GM18502 (cell line): ENCODE measurements around the gene GAS2.
A peak's percentile ranks its signal among the peaks of the same experiment; 100 is the strongest.

Experiments used
- ATAC-seq: cut with Tn5 transposase; IDR thresholded peaks from one replicate; pipeline ENCODE4 v1.9.1; 2021; ENCODE audit warnings: mild to moderate bottlenecking; ENCODE audit not compliant: unreplicated experiment, poor library complexity

Gene GAS2

GRCh38 chr11:22720457-22720856, 54.0 kb downstream of the GAS2 start:
- no peak for ATAC-seq

DNA sequence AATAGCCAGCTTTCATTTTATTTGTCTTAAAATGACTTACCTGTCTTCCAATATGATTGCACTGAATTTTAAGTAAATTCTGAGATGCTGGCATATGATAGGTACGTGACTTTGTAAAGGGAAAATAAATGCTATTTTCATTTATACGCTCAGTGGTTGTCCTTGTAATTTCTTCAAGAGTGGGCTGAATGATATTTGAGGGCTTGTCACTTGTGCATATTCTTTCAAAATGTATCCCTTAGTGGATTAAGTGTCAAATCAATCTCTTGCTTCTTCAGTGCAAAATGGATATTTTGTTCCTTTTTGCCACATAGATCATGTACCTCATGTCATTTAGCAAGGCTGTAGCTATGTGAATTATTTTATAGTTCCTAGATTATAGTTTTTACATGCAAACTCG, 56.9 kb downstream of the GAS2 start:
- ATAC-seq = no peak

DNA sequence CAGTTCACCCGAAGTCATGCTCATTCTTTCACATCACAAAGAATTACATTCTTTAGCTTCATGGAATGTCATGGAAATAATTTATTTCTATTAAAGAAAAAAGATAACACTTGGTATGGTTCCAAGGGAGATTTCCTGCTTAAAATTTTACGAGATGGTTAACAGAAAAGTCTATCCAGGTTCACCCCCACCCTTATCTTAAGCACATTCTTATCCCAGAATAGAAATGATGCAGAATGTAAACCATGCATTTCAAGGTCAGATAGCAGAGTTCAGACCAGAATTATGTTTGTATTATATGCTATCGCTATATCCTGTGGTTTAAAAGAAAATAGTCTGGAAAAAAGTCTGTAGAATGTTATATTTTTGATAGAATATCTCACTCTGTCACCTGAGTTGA, 58.7 kb downstream of the GAS2 start:
- no peak for ATAC-seq

DNA sequence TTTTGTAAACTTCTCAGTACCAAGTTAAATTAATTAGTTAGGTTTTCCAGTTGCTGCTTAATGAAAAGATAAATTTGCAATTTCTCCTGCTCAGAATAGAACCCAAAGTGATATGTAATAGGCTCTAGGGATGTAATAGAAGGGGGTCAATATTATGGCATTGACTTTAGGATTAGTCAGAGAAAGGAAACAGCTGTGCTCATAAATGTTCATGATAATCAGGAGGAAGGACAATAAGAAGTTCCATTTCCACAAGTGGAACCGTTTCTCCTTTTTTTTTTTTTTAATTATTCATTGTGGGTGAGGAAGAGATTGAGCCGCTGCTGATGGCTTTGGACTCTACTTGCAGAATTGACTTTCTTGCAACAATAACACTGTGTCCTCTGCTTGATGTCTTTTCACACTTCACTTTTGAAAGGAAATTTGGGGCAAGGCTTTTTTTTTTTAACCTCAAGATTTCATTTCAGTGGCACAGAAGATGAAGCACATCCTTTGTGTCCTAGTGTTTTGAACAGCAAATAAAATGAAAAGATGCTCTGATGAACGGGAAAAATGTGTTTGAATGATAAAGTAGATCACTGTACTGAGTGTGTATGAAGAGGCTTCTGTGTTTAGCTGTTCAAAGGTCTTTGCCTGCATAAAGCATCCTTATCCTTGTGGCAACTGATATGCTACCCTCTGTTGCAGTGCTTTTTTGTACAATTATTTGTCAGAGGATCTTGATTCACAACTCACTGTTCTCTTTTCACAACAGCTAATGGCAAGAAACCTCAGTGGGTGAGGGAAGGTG, 62.4 kb downstream of the GAS2 start:
- no peak for ATAC-seq

- ATAC-seq = no peak
Observed at GRCh38 chr11:22730319-22730718, 63.9 kb downstream of the GAS2 start.

GRCh38 chr11:22732588-22732987, 66.2 kb downstream of the GAS2 start:
- ATAC-seq = no peak

- no peak for ATAC-seq
Observed at GRCh38 chr11:22733475-22734248, 67.3 kb downstream of the GAS2 start.

- ATAC-seq = no peak
Observed at GRCh38 chr11:22734628-22735345, 68.4 kb downstream of the GAS2 start.

DNA sequence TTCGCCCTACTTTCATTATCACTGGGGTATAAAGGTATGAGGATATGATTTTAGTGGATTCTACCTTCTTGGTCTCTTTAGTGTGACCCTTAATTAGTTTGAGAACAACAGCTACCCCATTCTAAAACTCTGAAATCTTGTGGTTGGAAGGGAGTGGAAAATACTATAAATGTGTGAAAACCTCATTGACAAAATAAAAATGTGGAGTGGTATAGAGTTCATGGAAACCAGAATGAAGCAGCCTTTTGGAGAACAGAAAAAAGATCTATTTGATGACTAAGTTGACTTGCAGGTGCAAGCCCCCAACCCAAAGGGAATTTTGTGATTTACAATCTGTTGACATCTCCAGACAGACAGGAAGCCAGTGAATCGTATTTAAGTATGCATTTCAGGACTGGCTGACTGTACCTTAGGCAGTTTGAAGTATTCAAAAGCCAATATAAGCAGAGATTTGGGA, 75.8 kb downstream of the GAS2 start:
- ATAC-seq = no peak

DNA sequence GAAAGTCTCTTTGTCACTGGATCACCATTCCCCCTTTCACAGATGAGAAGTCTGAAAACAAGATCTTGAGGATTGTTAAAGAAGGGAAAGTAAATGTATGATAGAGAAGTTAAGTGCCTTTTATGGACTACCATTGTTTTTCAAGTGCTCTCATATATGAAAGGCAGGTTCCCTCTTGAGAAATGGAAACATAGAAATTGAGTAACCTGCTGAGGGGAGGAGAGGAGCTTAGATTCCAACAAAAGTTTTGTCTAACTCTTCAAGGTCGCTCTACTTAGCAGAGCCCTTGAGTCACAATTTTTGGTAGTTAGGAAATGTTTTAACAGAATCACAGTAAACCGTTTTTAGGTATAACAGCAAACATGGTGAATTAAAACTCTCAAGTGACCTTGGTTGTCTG, 83.1 kb downstream of the GAS2 start:
- ATAC-seq = no peak

- ATAC-seq = peak; percentile 65
Observed at GRCh38 chr11:22752908-22753310, 86.5 kb downstream of the GAS2 start.

GRCh38 chr11:22753416-22753815, 87.0 kb downstream of the GAS2 start:
- ATAC-seq = no peak

- ATAC-seq = no peak
Observed at GRCh38 chr11:22761066-22761465, 94.7 kb downstream of the GAS2 start.

DNA sequence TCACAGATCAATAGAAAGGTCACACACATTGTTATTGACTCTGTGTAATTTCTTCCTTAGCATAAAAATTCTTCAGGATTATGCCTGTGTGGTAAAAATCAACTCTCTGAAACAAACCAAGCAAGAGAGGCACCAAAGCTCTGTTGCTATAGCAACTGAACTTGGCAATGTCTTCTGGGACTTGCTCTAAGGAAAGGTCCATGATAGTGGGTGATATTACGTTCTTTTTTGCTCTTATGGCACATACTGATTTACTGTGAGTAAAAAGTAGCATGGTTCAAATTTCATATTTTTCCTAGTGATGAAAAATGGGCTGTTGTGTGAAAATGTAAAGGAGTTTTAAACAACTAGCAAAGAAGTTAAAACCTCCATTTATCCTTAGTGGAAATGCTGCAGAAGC, 96.8 kb downstream of the GAS2 start:
- no peak for ATAC-seq

DNA sequence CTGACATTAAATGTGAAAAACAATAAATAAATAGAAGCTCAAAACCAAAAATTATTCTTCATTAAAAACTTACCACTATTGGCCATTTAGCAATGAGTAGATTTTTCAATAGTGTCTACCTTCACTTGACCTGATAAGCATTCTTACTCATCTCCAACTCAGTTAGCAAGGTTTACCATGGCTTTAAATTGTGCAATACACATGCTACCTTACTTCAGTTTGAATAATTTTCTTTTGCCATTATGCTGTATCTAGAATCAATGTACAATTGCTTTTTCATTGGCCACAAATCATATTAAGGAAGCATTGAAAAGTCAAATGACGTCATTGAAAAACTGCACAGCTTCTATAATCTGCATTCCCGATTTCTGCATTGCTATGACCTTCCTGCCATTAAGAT, 98.3 kb downstream of the GAS2 start:
- ATAC-seq = no peak

GRCh38 chr11:22768281-22768680, 101.9 kb downstream of the GAS2 start:
- ATAC-seq = no peak

DNA sequence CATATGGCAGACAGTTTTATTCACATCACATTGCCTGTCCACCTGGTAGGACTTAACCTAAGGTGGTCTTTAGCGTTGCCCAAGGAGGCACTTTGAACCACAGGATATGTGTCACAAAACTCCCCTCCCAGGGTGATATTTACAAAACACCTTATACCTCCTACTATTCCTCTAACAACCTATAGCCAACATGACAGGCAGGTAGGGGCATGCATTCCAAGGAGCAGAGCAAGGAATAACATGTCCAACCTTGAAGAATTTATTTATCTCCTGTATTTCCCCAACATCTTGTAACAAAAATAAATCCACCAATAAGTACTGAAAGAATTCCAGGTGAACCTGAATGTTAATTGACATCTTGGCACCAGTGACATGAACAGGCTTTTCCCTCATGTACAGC, 102.7 kb downstream of the GAS2 start:
- no peak for ATAC-seq

DNA sequence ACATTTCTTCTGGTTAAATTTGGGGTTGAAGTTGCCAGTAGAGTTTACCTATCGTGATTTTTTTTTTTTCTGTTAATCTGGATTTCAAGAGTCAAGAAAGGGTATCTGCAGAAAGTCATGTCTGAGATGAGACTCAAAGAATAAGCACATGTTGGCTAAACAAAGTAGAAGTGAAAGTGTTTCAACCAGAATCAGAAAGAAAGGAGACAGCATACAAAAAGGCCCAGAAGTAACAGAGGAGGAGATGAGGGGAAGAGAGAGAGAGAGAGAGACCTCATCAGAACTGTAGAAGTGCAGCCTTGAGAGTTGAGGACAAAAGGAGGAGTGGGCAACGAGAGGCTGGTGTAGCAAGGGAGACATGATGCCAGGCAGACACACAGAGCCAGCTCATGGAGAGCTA, 108.3 kb downstream of the GAS2 start:
- ATAC-seq = peak; percentile 77

GRCh38 chr11:22775248-22775647, 108.8 kb downstream of the GAS2 start:
- ATAC-seq = no peak

DNA sequence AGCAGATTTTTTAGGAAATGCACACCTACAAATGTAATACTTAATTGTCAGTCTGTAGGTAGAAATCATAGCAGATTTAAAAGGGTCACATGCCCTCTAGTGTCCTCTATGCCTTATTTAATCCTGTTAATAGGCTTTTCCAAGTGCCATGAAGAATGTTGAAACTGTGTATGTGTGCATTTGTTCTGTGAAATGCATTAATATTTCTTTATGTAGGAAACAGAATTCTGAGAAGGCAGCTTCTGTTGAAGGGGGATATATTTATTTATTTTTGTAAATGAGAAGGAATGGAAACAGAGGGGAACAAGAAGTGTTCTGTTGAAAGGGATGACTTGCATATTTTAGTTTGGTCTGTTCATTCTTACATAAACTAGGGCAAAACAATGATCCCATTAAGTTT, 112.2 kb downstream of the GAS2 start:
- ATAC-seq = no peak

DNA sequence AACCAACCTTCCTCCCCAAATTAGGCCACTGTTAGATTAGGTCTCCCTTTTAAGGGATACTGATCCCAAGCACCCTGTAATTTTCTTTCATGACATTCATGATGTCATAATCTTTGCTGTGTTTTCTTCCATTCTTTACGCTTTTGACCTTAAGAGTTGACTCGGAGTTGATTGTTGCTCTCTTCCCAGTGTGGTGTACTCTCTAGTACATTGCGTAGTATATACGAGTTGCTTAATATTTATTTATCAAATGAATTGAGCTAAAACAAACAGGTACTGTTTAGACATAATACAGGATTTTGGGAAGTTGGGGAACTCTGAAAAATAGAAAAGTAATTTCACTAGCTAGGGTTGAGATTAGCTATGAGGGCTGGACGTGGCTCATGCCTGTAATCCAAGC, 113.4 kb downstream of the GAS2 start:
- ATAC-seq = no peak
